K562 (cell line): Measurements from ENCODE around the gene ISYNA1. TPM values are rescaled to one million over a fixed set of nuclear protein-coding genes. Genes with fewer than 3 reads are reported as not detected.

ENCODE experiments used
- BRF1 ChIP-seq: IDR thresholded peaks from 3 replicates; pipeline ENCODE4 v1.6.1; 2011; ENCODE audit warnings: borderline replicate concordance, mild to moderate bottlenecking; ENCODE audit not compliant: insufficient read length; ENCODE audit errors: extremely low read depth
- CBX5 ChIP-seq: IDR thresholded peaks from 2 replicates; pipeline ENCODE4 v1.6.1; 2014; ENCODE audit warnings: low read depth, borderline replicate concordance
- CEBPB ChIP-seq: fragments of 450-650 bp; IDR thresholded peaks from 2 replicates; pipeline ENCODE4 v1.6.1; 2016; ENCODE audit warnings: missing genetic modification characterization, missing compliant biosample characterization
- E2F6 ChIP-seq, 2 experiments: IDR thresholded peaks; 2 replicates each; pipeline ENCODE4 v1.6.1; 2011; ENCODE audit warnings: borderline replicate concordance in 1 of 2, control low read depth in 1 of 2, low read depth in 1 of 2, low read length in 1 of 2, mild to moderate bottlenecking in 1 of 2, mixed read lengths in 1 of 2, moderate library complexity in 1 of 2; ENCODE audit not compliant: insufficient read depth in 1 of 2, insufficient read length in 1 of 2, poor library complexity in 1 of 2, severe bottlenecking in 1 of 2; ENCODE audit errors: extremely low read depth in 1 of 2
- EWSR1 ChIP-seq: fragments of 450-650 bp; IDR thresholded peaks from 2 replicates; pipeline ENCODE4 v1.6.1; 2018; ENCODE audit warnings: borderline replicate concordance, mild to moderate bottlenecking, low read depth, moderate library complexity; ENCODE audit not compliant: partially characterized antibody
- HNRNPK ChIP-seq: fragments of 200-400 bp; formaldehyde crosslinking; IDR thresholded peaks from one replicate; pipeline ENCODE4 v1.6.1; 2018; ENCODE audit warnings: mild to moderate bottlenecking, low read depth, low read length; ENCODE audit not compliant: poor library complexity, severe bottlenecking
- ILK ChIP-seq: fragments of 450-650 bp; IDR thresholded peaks from 2 replicates; pipeline ENCODE4 v1.6.1; 2016; ENCODE audit warnings: missing genetic modification characterization, low read depth, mild to moderate bottlenecking, missing compliant biosample characterization, moderate library complexity, borderline replicate concordance
- NBN ChIP-seq: fragments of 450-650 bp; IDR thresholded peaks from 2 replicates; pipeline ENCODE4 v1.6.1; 2016; ENCODE audit warnings: low read depth, mild to moderate bottlenecking
- NFIC ChIP-seq: fragments of 450-650 bp; IDR thresholded peaks from 2 replicates; pipeline ENCODE4 v1.6.1; 2017; ENCODE audit warnings: mild to moderate bottlenecking, inconsistent platforms
- NR2C2 ChIP-seq, 2 experiments: fragments of 200-800 bp in 1 of 2; sonication (Bioruptor generic) in 1 of 2; sonication (generic) in 1 of 2; formaldehyde crosslinking in 1 of 2; IDR thresholded peaks; 2 replicates each; pipeline versions ENCODE4 v1.6.1 to v1.8.0; 2016 to 2022; ENCODE audit warnings: mild to moderate bottlenecking in 1 of 2, missing compliant biosample characterization in 1 of 2, missing genetic modification characterization in 1 of 2, missing genetic modification reagents in 1 of 2
- SMARCA4 ChIP-seq: fragments of 450-650 bp; IDR thresholded peaks from 2 replicates; pipeline ENCODE4 v1.6.1; 2016
- TSHZ1 ChIP-seq: fragments of 250-450 bp; sonication (Bioruptor Pico); IDR thresholded peaks from 2 replicates; pipeline ENCODE4 v1.4.0; 2020; ENCODE audit warnings: mild to moderate bottlenecking, moderate library complexity
- ZNF175 ChIP-seq: fragments of 200-800 bp; sonication (Bioruptor generic); IDR thresholded peaks from 2 replicates; pipeline ENCODE4 v1.6.1; 2016; ENCODE audit warnings: low read depth, mild to moderate bottlenecking, missing genetic modification characterization, missing compliant biosample characterization
- ZNF212 ChIP-seq: fragments of 450-650 bp; formaldehyde crosslinking; IDR thresholded peaks from 2 replicates; pipeline ENCODE4 v1.4.0; 2020; ENCODE audit warnings: mild to moderate bottlenecking
- polyA plus RNA-seq, 8 experiments: library from polyadenylated mRNA; depleted of rRNA in 4 of 8; stranded (reverse) in 5 of 8; unstranded in 3 of 8; fragments of >200 nt; fragmentation: Nextera tagmentation in 2 of 8; fragmentation: Illumina TruSeq in 1 of 8; extraction: Ambion mirVana in 2 of 8; extraction: Trizol in 1 of 8; gene quantifications; 2 replicates each; pipeline versions ENCODE4 v1.2.1 to v1.2.3, GENCODE V29; 2011 to 2014; ENCODE audit warnings: inconsistent platforms in 1 of 8, missing spikeins in 1 of 8
- total RNA-seq, 7 experiments: library from RNA; depleted of rRNA in 6 of 7; stranded (reverse); fragments of >200 nt in 6 of 7; fragmentation: Illumina TruSeq in 2 of 7; extraction: Trizol in 2 of 7; gene quantifications; 2 replicates each; pipeline versions ENCODE4 v1.2.1 to v1.2.3, GENCODE V29; 2011 to 2021; ENCODE audit warnings: low replicate concordance in 1 of 7
- TF ChIP-seq, protein P1 (sequence below): fragments of 250-450 bp; sonication (Bioruptor Pico); IDR thresholded peaks from 2 replicates; pipeline ENCODE4 v1.8.0; 2022; ENCODE audit warnings: inconsistent platforms
- TF ChIP-seq, protein P2 (sequence below): sonication (generic); formaldehyde crosslinking; IDR thresholded peaks from 2 replicates; pipeline ENCODE4 v1.8.1; 2023; ENCODE audit warnings: mild to moderate bottlenecking, missing genetic modification reagents
- TF ChIP-seq, protein P3 (sequence below): fragments of 250-450 bp; sonication (Bioruptor Pico); IDR thresholded peaks from 2 replicates; pipeline ENCODE4 v1.8.0; 2022; ENCODE audit warnings: moderate library complexity, mild to moderate bottlenecking, inconsistent platforms

The ISYNA1 gene
- total and polyA plus RNA-seq, 9 of the 15 experiments (the other 6 are each of a cell fraction or from before 2014, with no cell fraction given) = 21.8 to 460 (median 93.2) TPM

DNA sequence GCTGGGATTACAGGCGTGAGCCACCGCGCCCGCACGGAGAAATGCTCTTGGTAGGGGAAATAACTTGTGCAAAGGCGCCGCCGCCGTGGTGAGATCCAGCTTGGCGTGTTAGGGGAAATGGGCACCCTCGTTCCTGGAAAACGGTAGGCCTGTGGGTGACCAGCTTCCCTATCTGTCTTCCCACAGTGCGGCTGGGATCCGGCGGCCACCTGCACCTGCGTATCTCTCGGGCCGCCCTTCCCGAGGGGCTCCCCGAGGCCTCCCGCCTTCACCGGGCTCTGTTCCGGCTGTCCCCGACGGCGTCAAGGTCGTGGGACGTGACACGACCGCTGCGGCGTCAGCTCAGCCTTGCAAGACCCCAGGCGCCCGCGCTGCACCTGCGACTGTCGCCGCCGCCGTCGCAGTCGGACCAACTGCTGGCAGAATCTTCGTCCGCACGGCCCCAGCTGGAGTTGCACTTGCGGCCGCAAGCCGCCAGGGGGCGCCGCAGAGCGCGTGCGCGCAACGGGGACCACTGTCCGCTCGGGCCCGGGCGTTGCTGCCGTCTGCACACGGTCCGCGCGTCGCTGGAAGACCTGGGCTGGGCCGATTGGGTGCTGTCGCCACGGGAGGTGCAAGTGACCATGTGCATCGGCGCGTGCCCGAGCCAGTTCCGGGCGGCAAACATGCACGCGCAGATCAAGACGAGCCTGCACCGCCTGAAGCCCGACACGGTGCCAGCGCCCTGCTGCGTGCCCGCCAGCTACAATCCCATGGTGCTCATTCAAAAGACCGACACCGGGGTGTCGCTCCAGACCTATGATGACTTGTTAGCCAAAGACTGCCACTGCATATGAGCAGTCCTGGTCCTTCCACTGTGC lies 49.6 kb downstream of the ISYNA1 start (continued):
- TF ChIP-seq HNRNPK = peak; percentile 76
- TF ChIP-seq EWSR1 = no peak
- 0 out of 2 replicates have a peak, but pooled peaks have one; percentile 28 for TF ChIP-seq NBN
- no peak for TF ChIP-seq TSHZ1 (CRISPR knock-in tag)
- TF ChIP-seq, protein P1, sequence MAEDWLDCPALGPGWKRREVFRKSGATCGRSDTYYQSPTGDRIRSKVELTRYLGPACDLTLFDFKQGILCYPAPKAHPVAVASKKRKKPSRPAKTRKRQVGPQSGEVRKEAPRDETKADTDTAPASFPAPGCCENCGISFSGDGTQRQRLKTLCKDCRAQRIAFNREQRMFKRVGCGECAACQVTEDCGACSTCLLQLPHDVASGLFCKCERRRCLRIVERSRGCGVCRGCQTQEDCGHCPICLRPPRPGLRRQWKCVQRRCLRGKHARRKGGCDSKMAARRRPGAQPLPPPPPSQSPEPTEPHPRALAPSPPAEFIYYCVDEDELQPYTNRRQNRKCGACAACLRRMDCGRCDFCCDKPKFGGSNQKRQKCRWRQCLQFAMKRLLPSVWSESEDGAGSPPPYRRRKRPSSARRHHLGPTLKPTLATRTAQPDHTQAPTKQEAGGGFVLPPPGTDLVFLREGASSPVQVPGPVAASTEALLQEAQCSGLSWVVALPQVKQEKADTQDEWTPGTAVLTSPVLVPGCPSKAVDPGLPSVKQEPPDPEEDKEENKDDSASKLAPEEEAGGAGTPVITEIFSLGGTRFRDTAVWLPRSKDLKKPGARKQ (CRISPR knock-in tag) = peak; percentile 25; the same call in 1 of the 2 replicates
- TF ChIP-seq CEBPB (tag) = no peak
- peak; percentile 50; the same call in 1 of the 2 replicates for TF ChIP-seq NFIC
- TF ChIP-seq, protein P2, sequence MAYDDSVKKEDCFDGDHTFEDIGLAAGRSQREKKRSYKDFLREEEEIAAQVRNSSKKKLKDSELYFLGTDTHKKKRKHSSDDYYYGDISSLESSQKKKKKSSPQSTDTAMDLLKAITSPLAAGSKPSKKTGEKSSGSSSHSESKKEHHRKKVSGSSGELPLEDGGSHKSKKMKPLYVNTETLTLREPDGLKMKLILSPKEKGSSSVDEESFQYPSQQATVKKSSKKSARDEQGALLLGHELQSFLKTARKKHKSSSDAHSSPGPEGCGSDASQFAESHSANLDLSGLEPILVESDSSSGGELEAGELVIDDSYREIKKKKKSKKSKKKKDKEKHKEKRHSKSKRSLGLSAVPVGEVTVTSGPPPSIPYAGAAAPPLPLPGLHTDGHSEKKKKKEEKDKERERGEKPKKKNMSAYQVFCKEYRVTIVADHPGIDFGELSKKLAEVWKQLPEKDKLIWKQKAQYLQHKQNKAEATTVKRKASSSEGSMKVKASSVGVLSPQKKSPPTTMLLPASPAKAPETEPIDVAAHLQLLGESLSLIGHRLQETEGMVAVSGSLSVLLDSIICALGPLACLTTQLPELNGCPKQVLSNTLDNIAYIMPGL (CRISPR knock-in tag) = peak; percentile 97
- TF ChIP-seq SMARCA4 = no peak; the same call in 1 of the 2 replicates
- peak; percentile 57; the same call in 1 of the 2 replicates for TF ChIP-seq CBX5
- no peak for TF ChIP-seq ILK (tag)
- TF ChIP-seq ZNF175 (CRISPR knock-in tag) = no peak
- TF ChIP-seq ZNF212 (CRISPR knock-in tag) = no peak
- TF ChIP-seq BRF1 = no peak
- peak; percentile 78 for TF ChIP-seq NR2C2 (CRISPR knock-in tag; IDR thresholded peaks at IDR 0.05)
- TF ChIP-seq NR2C2 (tag; IDR thresholded peaks at IDR 0.05) = no peak
- TF ChIP-seq E2F6 (IDR thresholded peaks at IDR 0.05; ENCODE audit: borderline replicate concordance in 1 of 2, extremely low read depth in 1 of 2, insufficient read depth in 1 of 2, insufficient read length in 1 of 2, low read depth in 1 of 2, low read length in 1 of 2, poor library complexity in 1 of 2, severe bottlenecking in 1 of 2) = peak; percentile 91
- TF ChIP-seq, protein P3, sequence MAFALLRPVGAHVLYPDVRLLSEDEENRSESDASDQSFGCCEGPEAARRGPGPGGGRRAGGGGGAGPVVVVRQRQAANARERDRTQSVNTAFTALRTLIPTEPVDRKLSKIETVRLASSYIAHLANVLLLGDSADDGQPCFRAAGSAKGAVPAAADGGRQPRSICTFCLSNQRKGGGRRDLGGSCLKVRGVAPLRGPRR (CRISPR knock-in tag) = no peak
